ENCODE data around the gene EPB41L4A.

GRCh38 chr5:112353678-112354077, 65.4 kb downstream of the EPB41L4A start:
- TF ChIP-seq POLR2AphosphoS5 (IDR thresholded peaks at IDR 0.05; ENCODE audit: insufficient read depth in 1 of 2, low read depth in 1 of 2) (no peak), CTCF (IDR thresholded peaks at IDR 0.05) (no peak)
